ENCODE data around the gene MRFAP1L1. TPM values are rescaled to one million over a fixed set of nuclear protein-coding genes. Genes with fewer than 3 reads are reported as not detected.

The MRFAP1L1 gene
- total and polyA plus RNA-seq, 9 of the 15 experiments (the other 6 are each of a cell fraction or from before 2014, with no cell fraction given), result 37.6 to 111 (median 83.8) TPM

DNA sequence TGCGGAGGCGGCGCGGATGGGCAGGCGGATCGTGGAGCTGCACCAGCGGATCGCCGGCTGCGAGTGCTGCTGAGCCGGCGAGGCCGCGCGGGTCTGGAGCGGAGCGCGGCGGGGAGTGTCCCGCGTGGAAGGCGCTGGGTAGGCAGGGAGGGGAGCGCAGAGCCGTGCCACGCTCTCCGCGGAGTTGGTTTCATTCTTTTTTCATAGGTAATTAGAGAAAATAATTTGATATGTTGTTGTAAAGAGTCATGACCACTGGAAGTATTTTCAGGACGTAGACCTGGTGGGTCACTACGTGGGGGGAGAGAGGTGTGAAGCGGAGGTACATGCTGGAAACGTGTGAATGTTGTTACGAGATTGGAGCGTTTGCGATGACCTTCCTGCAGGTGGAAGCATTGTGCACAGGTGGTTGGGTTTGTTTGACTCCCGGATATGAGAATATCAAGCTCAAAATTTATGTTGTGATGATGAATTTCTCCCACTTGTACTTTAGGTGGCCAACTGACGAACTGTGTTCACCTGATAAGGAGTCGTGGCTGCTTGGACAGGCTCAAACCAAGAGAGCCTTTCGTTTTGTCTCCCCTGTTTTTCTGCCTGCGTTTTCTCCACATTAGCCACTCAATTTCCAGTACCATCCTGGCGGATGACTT is 35.0 kb downstream of the MRFAP1L1 start (continued):
- TF ChIP-seq PHF21A (IDR thresholded peaks at IDR 0.05; ENCODE audit: borderline replicate concordance, low read depth) (0 out of 2 replicates have a peak, but pooled peaks have one; percentile 26), CBFA2T3 (IDR thresholded peaks at IDR 0.05) (peak; percentile 79), ATF3 (IDR thresholded peaks at IDR 0.05) (peak; percentile 41), ATF3 (CRISPR knock-in tag; conservative IDR thresholded peaks at IDR 0.05) (no peak), ZNF263 (CRISPR knock-in tag; IDR thresholded peaks at IDR 0.05; ENCODE audit: borderline replicate concordance) (0 out of 2 replicates have a peak, but pooled peaks have one; percentile 46), RHOXF2B (CRISPR knock-in tag; conservative IDR thresholded peaks at IDR 0.05) (no peak), ZEB2 (IDR thresholded peaks at IDR 0.05) (peak; percentile 85), ZNF75A (CRISPR knock-in tag; IDR thresholded peaks at IDR 0.05) (no peak), ARNT (IDR thresholded peaks at IDR 0.05) (peak in 1 of 2 experiments; percentile 75; a peak in 2 of 4 replicates), ZNF197 (CRISPR knock-in tag; IDR thresholded peaks at IDR 0.05; ENCODE audit: low read depth) (no peak), MTA2 (IDR thresholded peaks at IDR 0.05; ENCODE audit: low read depth) (0 out of 2 replicates have a peak, but pooled peaks have one; percentile 19), ATF1 (CRISPR knock-in tag; IDR thresholded peaks at IDR 0.05) (no peak), ATF1 (tag; IDR thresholded peaks at IDR 0.05) (peak; percentile 46), PRDM10 (IDR thresholded peaks at IDR 0.05; ENCODE audit: partially characterized antibody) (peak; percentile 58), CTCF (IDR thresholded peaks at IDR 0.05 in 2 of 3, conservative IDR thresholded peaks at IDR 0.05 in 1 of 3; ENCODE audit: insufficient read depth in 2 of 3, low read depth in 1 of 3, low read length in 3 of 3) (peak; percentile 60 to 65 (median 62)), GABPB2 (CRISPR knock-in tag; conservative IDR thresholded peaks at IDR 0.05) (no peak), ZNF511 (CRISPR knock-in tag; IDR thresholded peaks at IDR 0.05) (no peak)
- TF ChIP-seq, protein P1, sequence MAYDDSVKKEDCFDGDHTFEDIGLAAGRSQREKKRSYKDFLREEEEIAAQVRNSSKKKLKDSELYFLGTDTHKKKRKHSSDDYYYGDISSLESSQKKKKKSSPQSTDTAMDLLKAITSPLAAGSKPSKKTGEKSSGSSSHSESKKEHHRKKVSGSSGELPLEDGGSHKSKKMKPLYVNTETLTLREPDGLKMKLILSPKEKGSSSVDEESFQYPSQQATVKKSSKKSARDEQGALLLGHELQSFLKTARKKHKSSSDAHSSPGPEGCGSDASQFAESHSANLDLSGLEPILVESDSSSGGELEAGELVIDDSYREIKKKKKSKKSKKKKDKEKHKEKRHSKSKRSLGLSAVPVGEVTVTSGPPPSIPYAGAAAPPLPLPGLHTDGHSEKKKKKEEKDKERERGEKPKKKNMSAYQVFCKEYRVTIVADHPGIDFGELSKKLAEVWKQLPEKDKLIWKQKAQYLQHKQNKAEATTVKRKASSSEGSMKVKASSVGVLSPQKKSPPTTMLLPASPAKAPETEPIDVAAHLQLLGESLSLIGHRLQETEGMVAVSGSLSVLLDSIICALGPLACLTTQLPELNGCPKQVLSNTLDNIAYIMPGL (CRISPR knock-in tag; IDR thresholded peaks at IDR 0.05), result 0 out of 2 replicates have a peak, but pooled peaks have one; percentile 45
